PFSK-1 (cell line): ENCODE data around the gene FOXJ3.

Experiments used
- FOXP2 ChIP-seq: optimal IDR thresholded peaks from 2 replicates; pipeline ENCODE3; 2011; ENCODE audit warnings: borderline replicate concordance, control low read depth, inconsistent platforms; ENCODE audit not compliant: insufficient read depth; ENCODE audit errors: extremely low read length, extremely low read depth
- POLR2AphosphoS5 ChIP-seq: IDR thresholded peaks from 2 replicates; pipeline ENCODE4 v1.6.1; 2012; ENCODE audit warnings: low read depth, mild to moderate bottlenecking, control low read depth, low read length, moderate library complexity
- REST ChIP-seq, 2 experiments: IDR thresholded peaks; 2 replicates each; pipeline versions ENCODE4 v1.6.1 to v1.8.0; 2011 to 2012; ENCODE audit warnings: low read depth in 2 of 2, low read length in 2 of 2, control low read depth in 1 of 2, inconsistent platforms in 1 of 2, mild to moderate bottlenecking in 1 of 2, moderate library complexity in 1 of 2; ENCODE audit not compliant: insufficient read depth in 1 of 2
- SIN3A ChIP-seq: IDR thresholded peaks from 2 replicates; pipeline ENCODE4 v1.6.1; 2012; ENCODE audit warnings: mild to moderate bottlenecking, low read length, moderate library complexity, borderline replicate concordance; ENCODE audit not compliant: insufficient read depth
- TAF1 ChIP-seq: IDR thresholded peaks from 2 replicates; pipeline ENCODE4 v1.6.1; 2012; ENCODE audit warnings: low read length, control low read depth, borderline replicate concordance; ENCODE audit not compliant: insufficient read depth

FOXJ3 gene

GRCh38 chr1:42365118-42365517 lies 30.1 kb upstream of the FOXJ3 start:
- TF ChIP-seq FOXP2 (no peak), REST (IDR thresholded peaks at IDR 0.05; ENCODE audit: insufficient read depth in 1 of 2, low read depth in 2 of 2, low read length in 2 of 2) (no peak), TAF1 (no peak), POLR2AphosphoS5 (no peak), SIN3A (no peak)

GRCh38 chr1:42364542-42364941 lies 29.5 kb upstream of the FOXJ3 start:
- TF ChIP-seq FOXP2 = no peak
- TF ChIP-seq TAF1 = no peak
- no peak for TF ChIP-seq REST (IDR thresholded peaks at IDR 0.05; ENCODE audit: insufficient read depth in 1 of 2, low read depth in 2 of 2, low read length in 2 of 2)
- no peak for TF ChIP-seq POLR2AphosphoS5
- no peak for TF ChIP-seq SIN3A

- TF ChIP-seq TAF1 (no peak), SIN3A (no peak), REST (IDR thresholded peaks at IDR 0.05; ENCODE audit: insufficient read depth in 1 of 2, low read depth in 2 of 2, low read length in 2 of 2) (no peak), POLR2AphosphoS5 (no peak), FOXP2 (no peak)
Measured at GRCh38 chr1:42364089-42364488, 29.1 kb upstream of the FOXJ3 start.

GRCh38 chr1:42359466-42359865 lies 24.4 kb upstream of the FOXJ3 start:
- no peak for TF ChIP-seq POLR2AphosphoS5
- no peak for TF ChIP-seq REST (IDR thresholded peaks at IDR 0.05; ENCODE audit: insufficient read depth in 1 of 2, low read depth in 2 of 2, low read length in 2 of 2)
- TF ChIP-seq TAF1 = no peak
- TF ChIP-seq FOXP2 = no peak
- TF ChIP-seq SIN3A = no peak

- TF ChIP-seq FOXP2 (no peak), TAF1 (no peak), REST (IDR thresholded peaks at IDR 0.05; ENCODE audit: insufficient read depth in 1 of 2, low read depth in 2 of 2, low read length in 2 of 2) (no peak), POLR2AphosphoS5 (no peak), SIN3A (no peak)
Measured at GRCh38 chr1:42358791-42359190, 23.8 kb upstream of the FOXJ3 start.
